ENCODE measurements around the gene TMEM45A.
"Not testable (repeated sequence)": the region's sequence is repeated elsewhere in the genome, so short reads cannot be mapped to it uniquely, and the experiment has no call there.

TMEM45A gene

DNA sequence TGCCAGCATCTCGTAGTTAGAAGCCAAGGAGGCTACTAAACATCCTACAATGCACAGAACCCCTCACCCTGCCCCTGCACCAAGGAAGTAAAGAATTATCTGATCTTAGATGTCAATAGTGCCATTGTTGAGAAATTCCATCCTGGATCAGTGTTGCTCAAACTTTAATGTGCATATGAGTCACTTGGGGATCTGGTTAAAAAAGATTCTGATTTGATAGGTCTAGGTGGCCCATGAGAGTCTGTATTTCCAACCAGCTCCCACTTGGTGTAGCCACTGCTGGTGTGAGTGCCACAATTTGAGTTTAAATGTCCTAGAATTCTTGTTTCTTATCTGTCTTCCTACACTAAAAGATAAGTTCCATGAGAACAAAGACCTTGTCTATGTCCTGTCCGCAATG, 43.7 kb downstream of the TMEM45A start:
- no peak for DNase-seq

GRCh38 chr3:100537646-100538338, 45.4 kb downstream of the TMEM45A start:
- DNase-seq = peak; percentile 79

DNA sequence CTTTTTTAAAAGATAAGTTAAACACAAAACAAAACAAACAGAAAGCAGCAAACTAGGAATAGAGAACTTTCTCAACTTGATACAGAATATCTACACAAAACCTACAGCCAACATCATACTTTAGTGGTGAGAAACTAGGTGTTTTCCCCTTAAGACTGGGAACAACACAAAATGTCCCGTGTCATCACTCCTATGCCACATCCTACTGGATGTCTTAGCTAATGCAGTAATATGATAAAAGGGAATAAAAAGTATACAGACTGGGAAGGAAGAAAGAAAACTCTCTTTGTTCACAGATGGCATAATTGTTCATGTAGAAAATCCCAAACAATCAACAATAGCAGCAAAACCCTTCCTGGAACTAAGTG, 45.9 kb downstream of the TMEM45A start:
- DNase-seq = no peak

GRCh38 chr3:100540791-100541334, 48.4 kb downstream of the TMEM45A start:
- DNase-seq = no peak

- DNase-seq = not testable (repeated sequence)
These were observed 49.0 kb downstream of the TMEM45A start for GRCh38 chr3:100541428-100541827.

DNA sequence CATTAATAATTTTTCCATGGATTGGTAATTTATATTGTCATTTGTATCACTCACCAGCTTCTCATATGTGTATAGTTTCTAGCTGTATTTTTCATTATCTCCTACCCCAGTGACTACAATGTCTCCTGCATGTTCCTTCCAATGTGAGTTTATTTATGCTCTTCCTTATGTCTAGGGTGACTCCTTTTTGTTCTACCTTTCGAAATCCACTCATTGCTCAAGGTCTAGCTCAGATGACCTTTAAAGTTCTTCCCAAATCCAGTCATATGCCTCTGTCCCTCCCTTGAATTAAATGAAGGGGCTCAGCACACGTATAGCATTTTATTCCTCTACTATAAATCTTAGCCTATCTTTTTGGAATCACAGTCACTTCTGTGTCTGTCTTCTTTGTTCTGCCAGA, 53.0 kb downstream of the TMEM45A start:
- no peak for DNase-seq

GRCh38 chr3:100546020-100546744, 53.8 kb downstream of the TMEM45A start:
- no peak for DNase-seq

GRCh38 chr3:100548053-100548452, 55.6 kb downstream of the TMEM45A start:
- no peak for DNase-seq

DNA sequence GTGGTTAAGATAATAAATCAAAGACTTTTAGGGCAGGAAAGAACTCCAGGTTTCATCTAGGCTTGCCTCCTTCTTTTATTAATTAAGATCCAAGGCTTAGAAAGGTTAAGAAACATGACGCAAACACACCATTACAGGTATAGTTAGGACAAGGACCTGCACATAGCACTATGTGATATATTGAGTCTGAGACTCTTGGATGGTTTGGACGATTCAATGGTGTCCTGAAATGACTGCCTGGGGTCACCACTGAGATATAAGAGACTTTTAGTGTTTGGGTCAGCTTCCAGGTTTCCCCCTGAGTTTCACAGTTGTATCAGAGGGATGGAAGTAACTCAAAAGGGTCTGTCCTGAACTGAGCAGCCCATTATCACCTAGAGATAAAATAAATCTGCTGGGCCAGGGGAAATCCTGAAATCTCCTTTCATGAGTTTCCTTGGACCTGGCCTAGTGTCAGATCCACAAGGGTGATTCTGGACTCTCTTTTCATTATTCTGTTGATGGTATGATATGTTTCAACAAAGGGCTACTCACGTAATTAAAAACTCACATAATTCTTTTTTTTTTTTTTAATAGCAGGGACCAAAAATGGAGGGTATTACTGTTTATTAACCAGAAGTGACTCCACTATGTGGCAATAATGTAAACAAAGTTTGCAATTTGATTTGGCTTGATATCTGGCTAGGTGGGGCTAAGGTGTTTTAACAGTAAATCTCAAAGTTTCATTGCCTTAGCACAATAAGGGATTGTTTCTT, 61.4 kb downstream of the TMEM45A start:
- no peak for DNase-seq

- no peak for DNase-seq
These were observed 61.9 kb downstream of the TMEM45A start for GRCh38 chr3:100554373-100554676.

DNA sequence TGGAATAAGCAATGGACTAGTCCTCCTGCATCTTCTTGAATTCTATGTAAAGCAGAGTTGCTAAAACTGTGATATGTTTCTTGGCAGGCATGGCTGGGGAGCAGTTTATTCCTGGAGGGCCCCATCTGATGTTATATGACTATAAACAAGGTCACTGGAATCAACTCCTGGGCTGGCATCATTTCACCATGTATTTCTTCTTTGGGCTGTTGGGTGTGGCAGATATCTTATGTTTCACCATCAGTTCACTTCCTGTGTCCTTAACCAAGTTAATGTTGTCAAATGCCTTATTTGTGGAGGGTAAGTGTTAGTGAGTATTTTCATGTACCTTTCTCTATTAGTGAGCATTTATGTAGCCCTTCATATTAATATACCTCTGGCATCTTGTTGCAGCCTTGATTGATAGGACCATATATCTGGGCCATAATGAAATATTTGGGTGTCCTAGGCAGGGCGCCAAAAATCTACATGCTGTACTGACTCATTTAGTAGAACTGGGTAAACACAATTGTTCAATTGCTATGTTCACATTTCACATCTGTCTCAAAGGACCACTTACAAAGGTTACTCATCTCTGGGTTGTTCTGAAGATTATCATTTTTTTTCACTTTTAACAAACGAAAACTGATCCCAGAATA, 64.4 kb downstream of the TMEM45A start:
- no peak for DNase-seq

GRCh38 chr3:100558233-100558632, 65.8 kb downstream of the TMEM45A start:
- no peak for DNase-seq

DNA sequence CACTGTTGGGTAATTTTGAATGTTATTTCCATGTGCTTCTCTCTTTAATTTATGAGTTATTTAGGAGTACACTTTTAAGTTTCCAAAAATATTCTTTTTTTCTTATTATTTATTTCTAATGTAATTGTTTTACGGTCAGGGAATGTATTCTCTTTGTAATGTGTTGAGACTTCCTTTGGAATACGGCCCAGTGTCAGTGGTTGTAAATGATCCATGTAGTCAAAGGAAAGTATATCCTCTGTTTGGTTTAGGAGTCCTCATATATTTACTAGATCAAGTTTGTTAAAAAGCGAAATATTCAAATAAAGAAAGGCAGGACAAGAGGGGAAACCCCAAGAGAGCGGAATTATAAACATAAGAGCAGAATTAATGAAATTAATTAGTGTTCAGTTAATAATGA, 68.0 kb downstream of the TMEM45A start:
- DNase-seq = no peak

GRCh38 chr3:100561459-100562158, 69.2 kb downstream of the TMEM45A start:
- no peak for DNase-seq

DNA sequence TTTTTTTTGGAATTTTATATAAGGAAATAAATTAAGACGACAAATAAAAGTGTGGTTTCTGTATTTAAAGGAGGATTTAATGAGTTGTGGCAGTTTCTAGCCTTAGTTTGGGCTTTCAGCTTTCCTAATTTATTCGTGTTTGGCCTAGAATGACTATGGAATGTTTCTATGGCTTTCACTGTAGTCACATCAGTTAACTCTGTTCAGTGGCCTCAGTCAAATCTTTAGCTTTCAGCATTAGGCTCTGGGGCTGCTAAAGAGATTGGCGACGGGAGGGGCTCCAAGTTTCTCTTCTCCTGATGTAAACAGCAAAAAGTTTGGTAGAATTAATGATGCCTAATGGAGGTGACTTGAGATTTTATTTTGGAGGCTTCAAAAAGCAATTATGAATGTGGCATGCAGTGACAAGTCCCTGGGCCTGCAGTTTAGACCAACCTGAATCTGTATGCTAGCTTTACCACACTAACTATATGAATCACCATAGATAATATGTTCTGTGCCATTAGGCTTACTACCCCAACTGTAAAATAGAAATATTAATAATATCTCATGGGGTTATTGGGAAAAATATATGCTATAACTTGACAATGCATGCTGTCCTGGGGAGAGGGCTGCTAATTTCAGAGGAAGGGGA, 69.9 kb downstream of the TMEM45A start:
- DNase-seq = no peak

- DNase-seq = peak; percentile 71
These were observed 70.8 kb downstream of the TMEM45A start for GRCh38 chr3:100563228-100563627.

- DNase-seq = no peak
These were observed 71.3 kb downstream of the TMEM45A start for GRCh38 chr3:100563652-100564211.

DNA sequence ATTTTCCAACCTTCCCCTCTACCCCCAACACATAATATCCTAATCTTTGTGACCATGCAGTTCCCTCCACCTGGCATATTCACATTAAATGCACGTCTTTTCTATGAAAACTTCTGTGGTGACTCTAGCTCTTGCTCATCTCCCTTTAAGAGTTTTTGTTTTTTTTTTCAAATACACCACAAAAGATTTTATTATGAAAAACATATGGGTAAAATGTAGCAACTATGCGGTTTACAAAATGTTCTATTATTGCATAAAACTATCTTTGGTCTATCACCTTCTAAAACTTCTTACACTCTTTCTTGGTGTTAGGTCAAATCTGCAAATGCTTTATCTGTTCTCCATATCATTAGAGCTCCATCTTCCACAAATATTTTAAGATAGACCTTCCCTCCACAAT, 78.4 kb downstream of the TMEM45A start:
- DNase-seq = no peak

GRCh38 chr3:100574536-100574935, 82.1 kb downstream of the TMEM45A start:
- DNase-seq = no peak

DNA sequence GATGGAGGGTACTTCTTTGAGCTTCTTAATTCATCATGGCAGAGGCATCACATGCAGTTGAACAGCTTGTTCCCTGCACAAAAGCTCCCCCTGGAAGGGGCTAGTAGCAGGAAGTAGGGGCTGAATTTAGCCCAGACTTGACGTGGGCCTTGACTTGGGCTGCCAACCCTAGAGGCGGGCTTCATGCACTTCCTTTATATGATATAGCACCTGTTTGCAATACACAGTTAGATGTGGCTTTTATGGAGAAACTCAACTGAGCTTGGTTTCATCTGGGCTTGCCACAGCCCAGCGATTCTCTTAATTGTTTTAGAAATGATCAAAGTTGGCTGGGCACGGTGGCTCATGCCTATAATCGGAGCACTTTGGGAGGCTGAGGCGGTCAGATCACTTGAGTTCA, 83.3 kb downstream of the TMEM45A start:
- DNase-seq = no peak

GRCh38 chr3:100577382-100578008, 85.1 kb downstream of the TMEM45A start:
- DNase-seq = no peak
